ENCODE measurements around the gene S1PR1.
"Not testable (repeated sequence)": the region's sequence is repeated elsewhere in the genome, so short reads cannot be mapped to it uniquely, and the experiment has no call there.

S1PR1 gene

DNA sequence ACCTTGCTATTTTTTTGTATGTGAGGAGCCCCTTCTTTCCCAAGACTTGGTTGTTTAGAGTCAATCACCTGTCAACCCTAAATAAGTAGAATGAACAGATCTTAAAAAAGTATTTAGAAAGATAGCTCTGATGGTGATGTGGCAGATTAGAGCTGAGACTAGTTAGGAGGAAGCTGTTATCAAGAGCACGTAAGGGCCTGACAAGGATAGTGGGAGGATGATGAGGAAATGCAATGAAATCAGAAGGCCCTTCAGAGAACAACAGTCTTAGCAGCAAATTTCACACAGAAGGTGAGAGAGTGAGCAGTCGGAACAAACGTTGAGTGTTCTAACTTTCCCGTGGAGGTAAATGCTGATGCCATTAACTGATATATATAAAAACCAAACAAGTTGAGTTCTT is 15.9 kb upstream of the S1PR1 start:
- DNase-seq = no peak

DNA sequence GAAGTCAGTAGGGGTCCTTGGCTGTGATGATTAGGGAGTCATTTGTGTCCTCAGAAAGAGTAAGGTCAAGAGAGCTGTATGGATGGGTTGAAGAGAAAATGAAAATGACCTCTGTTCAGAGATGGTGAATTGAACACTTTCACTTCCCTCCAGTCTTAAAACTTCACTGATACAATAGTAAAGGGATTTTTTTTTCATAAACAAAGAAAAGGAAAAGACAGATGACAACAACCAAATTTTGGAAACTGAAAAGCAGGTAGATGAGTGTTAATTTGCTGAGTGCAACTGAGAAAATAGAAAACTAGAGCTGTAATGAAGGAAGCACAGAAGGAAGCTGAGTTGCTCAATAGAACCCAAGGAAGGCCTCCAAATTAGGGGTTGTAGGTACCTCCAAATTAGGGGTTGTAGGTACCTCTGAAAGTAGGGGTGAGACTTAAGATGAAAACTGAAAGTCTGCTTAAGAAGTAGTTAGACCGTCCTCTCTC is 14.8 kb upstream of the S1PR1 start:
- DNase-seq = no peak

DNA sequence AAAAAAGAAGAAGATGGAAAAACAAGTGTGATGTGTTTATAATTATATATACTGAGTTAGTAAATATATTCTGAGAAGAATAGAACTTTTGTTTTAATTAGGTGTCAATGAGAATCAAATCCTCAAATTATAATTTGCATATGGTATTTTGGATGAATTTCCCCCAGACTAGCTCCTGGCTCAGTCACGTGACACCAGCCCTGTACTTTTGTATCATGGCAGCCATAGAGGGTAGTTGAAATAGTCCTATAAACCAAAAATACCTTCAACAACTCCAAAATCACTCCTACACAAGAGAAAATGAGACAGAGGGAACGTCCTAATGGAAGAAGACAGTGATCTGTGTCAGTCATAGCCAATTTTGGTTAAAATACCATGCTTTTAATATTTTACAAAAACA is 9.0 kb upstream of the S1PR1 start:
- DNase-seq = no peak

DNA sequence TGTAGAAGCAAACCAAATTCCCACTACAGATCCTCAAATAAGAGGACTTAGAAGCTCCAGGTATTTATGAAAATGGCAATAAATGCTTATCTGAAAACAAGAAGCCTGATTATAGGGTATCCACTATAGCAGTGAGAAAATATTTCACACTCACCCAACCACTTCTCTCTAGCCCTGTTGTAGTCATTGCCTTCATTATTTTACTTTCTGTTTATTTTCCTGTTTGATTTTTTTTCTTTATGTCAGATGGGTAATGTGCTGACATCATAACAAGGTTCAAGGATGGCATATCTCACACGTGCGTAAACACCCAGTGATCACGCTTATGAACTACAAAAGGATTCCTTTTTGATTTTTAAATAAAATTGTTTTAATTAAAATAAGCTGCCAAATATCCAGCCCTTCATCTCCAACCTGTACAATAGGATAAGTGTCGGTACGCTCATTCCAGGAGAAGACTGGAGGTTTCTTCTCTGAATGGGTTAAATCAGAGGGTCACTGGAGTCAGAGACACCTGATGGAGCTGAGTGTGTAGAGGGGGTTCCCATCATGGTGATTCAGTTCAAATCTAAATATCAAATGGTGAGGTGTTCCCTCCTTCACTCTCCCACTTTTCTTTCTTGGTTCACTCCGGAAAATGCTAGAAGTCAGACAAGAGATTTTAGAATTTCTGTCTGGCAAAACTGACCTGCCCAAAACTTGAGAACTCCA is 8.2 kb upstream of the S1PR1 start:
- no peak for DNase-seq

DNA sequence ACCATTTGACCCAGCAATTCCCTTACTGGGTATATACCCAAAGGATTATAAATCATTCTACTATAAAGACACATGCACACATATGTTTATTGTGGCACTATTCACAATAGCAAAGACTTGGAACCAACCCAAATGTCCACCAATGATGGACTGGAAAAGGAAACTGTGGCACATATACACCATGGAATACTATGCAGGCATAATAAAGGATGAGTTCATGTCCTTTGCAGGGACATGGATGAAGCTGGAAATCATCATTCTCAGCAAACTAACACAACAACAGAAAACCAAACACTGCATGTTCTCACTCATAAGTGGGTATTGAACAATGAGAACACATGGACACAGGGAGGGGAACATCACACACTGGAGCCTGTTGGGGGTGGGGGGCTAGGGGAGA is 4.6 kb upstream of the S1PR1 start:
- not testable (repeated sequence) for DNase-seq

DNA sequence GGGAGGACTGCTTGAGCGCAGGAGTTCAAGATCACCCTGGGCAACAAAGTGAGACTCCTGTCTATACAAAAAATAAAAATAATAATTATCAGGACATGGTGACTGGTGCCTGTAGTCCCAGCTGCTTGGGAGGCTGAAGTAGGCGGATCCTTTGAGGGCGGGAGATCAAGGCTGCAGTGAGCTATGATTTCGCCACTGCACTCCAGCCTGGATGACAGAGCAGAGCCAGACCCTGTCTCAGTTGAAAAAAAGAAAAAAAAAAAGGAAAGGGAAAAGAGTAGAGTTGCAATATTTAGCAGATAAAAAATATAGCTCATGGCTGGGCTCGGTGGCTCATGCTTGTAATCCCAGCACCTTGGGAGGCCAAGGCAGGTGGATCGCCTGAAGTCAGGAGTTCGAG is 3.3 kb upstream of the S1PR1 start:
- no peak for DNase-seq

DNA sequence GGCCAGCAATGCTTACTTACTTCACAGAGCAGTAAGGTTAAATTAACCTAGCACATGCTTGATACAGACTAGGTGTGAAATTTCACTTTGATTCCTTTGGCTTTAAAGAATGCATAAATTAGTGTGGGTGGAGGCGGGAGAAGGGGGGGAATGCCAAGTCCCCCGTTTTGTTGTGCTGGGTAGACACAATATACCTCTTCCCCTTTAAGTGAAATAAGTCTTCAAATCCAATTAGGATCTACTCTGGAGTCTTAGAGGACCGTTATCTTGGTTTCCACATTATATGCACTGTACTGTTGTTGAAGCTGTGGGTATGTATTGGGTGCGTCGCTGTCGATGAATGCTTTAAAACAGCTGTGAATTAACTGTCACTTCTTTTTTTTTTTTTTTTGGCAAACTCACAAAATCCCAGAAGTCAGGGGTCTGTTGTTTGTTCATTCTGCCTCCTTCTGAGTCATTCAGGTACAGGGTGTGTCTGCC is 1.6 kb upstream of the S1PR1 start:
- DNase-seq = no peak

DNA sequence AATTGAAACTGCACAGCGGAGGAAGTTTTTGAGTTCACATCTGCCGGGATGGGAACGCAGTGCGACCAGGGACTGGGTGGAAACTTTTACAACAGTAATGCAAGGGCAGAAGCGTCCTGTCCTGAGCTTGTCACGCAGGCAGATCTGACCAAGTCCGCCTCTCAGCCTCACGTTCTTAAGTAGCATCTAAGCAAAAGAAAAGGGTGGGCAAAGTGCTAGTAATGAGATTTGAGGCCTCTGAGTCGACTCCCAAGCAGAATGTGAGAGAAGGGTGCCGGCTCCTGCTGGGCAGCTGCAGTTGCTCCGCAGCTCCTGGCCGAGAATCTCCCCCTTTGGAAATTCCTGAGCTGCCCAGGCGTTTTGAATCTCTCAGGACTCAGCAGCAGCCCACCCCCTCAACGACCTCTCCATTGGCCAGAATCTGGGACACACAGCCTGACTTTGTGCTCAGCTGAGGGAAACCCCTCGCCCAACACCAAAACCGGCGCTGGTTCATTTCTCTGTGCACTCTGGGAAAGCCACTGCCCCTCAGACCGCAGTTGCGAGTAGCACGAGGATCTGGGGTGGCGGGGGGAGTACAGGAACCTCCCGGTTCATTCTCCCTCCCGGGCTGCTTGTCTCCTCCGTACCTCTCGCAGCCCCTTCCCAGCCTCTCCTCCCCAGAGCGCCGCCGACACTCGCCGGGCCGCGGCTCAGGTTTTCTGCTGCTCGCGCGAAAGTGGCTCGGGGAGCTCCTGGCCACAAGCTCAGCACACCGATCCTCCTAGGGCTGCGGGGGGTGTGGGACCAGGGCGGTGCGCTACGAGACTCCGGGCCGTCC is 913 bp upstream of the S1PR1 start:
- no peak for DNase-seq

DNA sequence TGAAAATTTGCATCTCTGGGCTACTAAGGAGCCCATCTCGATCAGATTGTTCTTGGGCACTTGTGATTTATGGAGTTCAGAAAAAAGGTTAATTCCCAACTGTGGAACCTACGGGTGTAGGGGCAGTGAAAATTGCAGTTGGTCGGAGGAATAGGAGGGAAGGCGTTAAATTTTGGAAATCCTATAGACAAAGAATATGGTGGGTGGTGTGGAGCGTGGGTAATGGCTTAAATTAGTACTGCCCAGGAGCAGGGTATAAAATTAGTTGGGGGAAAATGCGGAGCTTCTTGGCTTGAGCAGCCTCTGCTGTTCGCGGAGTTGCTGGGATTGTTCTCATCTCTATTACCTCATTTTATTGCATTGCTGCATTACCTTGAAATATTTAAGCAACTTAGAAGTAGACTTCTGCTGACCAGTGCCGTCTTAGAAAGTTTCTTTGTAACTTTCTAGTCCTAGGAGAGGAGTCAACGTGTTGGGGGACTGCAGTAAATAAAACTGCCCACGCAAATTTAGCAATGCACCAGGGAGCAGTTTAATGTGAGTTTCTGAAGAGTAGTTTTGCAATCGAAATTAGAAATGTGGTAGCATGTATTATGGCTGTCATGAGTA is 514 bp downstream of the S1PR1 start:
- no peak for DNase-seq

DNA sequence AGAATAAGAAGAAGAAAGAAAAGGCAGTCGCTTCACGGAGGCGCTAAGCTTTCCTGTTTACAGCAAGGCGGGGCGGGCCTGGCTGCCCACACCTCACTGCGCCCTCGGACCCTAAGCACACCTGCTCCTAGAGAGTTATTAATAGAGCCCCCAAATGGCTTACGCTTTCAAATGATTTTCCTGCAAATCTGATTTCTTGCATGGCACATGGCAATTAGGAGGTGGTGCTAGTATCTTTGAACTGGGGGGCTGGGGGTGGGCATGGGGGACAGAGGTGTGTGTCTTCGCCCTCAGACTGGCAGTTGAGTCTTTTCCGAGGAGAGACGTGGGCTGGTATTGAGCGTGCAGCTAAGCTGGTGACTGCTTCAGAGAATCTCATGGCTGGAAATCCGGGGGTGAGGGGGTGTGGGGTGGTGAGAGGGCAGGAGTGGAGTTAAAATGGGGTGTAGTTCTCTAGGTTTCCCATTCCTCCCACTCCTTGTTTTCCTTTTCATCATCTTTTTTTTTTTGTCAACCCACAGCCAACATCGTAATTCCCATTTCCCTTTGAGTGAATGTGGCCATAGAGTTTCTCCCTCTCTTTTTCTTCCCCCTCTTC is 1.3 kb downstream of the S1PR1 start:
- DNase-seq = no peak

DNA sequence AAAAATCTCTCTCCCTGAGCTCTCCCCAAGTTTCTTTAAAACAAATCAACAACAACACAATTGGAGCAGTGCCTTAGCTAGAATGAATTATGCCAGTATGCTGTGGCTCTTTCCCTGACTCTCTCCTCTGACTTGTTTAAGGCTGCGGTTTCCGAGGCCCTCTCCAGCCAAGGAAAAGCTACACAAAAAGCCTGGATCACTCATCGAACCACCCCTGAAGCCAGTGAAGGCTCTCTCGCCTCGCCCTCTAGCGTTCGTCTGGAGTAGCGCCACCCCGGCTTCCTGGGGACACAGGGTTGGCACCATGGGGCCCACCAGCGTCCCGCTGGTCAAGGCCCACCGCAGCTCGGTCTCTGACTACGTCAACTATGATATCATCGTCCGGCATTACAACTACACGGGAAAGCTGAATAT is 1.9 kb downstream of the S1PR1 start:
- no peak for DNase-seq

DNA sequence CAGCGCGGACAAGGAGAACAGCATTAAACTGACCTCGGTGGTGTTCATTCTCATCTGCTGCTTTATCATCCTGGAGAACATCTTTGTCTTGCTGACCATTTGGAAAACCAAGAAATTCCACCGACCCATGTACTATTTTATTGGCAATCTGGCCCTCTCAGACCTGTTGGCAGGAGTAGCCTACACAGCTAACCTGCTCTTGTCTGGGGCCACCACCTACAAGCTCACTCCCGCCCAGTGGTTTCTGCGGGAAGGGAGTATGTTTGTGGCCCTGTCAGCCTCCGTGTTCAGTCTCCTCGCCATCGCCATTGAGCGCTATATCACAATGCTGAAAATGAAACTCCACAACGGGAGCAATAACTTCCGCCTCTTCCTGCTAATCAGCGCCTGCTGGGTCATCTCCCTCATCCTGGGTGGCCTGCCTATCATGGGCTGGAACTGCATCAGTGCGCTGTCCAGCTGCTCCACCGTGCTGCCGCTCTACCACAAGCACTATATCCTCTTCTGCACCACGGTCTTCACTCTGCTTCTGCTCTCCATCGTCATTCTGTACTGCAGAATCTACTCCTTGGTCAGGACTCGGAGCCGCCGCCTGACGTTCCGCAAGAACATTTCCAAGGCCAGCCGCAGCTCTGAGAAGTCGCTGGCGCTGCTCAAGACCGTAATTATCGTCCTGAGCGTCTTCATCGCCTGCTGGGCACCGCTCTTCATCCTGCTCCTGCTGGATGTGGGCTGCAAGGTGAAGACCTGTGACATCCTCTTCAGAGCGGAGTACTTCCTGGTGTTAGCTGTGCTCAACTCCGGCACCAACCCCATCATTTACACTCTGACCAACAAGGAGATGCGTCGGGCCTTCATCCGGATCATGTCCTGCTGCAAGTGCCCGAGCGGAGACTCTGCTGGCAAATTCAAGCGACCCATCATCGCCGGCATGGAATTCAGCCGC is 2.5 kb downstream of the S1PR1 start:
- no peak for DNase-seq

DNA sequence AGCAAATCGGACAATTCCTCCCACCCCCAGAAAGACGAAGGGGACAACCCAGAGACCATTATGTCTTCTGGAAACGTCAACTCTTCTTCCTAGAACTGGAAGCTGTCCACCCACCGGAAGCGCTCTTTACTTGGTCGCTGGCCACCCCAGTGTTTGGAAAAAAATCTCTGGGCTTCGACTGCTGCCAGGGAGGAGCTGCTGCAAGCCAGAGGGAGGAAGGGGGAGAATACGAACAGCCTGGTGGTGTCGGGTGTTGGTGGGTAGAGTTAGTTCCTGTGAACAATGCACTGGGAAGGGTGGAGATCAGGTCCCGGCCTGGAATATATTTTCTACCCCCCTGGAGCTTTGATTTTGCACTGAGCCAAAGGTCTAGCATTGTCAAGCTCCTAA is 3.2 kb downstream of the S1PR1 start:
- no peak for DNase-seq

DNA sequence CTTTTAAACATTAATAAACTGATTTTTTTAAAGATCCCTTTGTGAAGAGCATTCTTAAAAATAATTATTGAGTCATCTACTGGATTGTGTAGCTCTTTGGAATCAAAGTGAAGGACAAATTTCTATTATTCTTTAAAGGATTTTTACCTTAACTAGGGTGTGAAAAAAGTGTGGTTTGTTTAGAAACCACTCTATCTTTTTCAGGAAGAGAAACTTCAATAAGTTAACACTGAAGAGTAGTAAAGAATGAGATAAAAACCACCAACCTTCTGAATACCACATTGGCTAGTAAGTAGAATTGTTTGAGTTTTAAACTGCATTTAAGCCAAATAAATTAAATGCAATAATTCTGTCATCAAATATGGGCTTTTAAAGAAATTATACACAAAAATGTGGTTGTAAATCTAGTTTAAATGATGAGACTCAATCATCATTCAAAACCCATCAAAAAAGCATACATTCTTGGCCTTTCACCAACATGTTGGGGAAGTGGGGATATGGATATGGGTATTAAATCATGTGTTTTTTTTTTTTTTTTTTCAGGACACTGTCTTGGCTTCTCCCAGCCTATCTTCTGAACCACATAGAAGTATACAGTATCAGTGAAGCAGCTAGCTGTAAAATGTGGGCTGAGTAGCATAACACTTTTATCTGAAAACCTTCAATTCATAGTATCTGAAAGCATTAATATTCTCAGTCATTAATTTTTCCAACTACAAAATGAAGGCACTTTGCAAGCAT is 4.8 kb downstream of the S1PR1 start:
- no peak for DNase-seq

DNA sequence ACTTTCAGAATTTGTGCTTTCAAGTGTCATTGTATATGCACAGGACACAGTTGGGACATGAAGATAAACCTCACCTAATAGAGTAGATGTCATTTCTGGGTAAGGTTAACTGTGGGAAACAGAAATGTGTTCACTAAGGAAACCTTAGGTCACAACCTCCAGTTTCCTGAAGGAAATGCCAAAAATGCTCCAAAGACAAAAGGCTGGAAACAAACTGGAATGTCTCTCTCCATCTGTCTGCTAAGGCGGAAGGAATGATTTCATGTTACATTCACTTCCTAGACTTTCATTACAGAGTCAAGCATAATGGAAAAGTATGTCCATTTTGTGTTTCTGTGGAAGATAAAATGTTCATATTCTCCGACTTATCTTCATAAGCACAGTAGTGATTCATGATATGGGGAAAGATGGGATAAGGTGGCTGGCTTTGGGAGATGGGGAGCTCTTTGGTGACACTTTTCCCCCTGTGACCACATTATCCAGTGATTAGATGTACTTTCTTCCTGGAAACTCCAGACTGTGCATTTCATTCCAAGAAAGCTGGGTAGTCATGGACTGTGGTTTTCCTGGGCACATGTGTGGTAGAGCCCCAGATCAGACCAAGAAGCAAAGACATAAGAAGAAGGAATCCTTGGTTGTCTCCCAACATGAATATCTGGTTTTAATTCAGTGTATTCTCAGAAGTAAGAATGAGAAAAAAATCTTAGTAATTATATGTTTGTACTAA is 5.7 kb downstream of the S1PR1 start:
- DNase-seq = no peak

DNA sequence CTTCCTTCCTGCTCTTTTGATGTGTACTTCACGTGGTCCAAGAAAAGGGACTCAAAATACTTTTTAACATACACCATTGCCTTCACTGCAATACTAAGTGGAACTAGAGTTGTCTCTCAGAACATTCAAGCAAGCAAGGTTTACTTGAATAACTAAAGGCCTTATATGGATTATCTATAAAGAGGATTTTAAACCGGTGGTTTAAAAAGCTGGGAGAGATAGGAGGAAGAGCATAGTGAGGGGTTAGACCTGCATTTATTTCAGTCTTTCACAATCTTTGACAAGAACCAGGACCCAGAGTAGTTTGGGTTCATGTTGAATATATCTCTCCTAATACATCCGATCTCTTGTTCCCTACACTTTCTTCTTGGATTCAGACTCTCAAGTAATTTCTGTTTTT is 6.9 kb downstream of the S1PR1 start:
- no peak for DNase-seq

DNA sequence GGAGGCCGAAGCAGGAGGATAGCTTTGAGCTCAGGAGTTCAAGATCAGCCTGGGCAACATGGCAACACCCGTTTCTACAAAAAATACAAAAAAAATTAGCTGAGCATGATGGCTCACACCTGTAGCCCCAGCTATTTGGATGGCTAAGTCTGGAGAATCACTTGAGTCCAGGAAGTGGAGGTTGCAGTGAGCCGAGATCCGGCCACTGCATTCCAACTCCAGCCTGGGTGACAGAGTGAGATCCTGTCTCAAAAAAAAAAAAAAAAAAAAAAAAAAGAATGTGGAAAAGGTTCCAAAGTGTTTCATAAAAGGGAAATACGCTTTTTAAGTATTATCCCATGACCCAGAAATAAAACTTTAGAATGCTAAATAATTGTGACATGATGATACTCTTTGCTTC is 8.0 kb downstream of the S1PR1 start:
- DNase-seq = no peak

DNA sequence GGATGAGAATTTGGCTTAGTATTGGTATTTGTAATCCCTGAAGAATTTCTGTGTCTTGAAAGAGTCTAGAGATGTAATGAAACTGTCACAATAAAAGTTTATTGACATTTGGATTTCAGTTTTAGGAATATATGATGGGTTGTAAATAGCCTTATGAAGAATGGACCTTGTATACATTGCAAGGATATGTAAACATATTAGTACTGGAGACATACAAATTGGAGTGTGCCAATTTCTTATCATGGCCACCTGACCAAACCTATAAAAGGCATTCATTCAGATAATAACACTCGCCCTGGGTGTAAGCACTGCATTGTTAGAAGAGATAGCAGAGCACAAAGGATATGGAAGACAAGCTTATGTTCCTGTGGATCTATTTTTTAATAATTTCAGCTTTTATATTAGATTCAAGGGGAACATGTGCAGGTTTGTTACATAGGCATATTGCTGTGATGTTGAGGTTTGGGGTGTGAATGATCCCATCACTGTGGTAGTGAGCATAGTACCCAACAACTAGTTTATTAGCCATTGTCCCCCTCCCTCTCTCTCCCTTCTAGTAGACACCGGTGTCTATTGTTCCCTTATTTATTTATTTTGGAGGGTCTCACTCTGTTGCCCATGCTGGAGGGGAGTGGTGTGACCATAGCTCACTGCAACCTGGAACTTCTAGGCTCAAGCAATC is 8.6 kb downstream of the S1PR1 start:
- no peak for DNase-seq

DNA sequence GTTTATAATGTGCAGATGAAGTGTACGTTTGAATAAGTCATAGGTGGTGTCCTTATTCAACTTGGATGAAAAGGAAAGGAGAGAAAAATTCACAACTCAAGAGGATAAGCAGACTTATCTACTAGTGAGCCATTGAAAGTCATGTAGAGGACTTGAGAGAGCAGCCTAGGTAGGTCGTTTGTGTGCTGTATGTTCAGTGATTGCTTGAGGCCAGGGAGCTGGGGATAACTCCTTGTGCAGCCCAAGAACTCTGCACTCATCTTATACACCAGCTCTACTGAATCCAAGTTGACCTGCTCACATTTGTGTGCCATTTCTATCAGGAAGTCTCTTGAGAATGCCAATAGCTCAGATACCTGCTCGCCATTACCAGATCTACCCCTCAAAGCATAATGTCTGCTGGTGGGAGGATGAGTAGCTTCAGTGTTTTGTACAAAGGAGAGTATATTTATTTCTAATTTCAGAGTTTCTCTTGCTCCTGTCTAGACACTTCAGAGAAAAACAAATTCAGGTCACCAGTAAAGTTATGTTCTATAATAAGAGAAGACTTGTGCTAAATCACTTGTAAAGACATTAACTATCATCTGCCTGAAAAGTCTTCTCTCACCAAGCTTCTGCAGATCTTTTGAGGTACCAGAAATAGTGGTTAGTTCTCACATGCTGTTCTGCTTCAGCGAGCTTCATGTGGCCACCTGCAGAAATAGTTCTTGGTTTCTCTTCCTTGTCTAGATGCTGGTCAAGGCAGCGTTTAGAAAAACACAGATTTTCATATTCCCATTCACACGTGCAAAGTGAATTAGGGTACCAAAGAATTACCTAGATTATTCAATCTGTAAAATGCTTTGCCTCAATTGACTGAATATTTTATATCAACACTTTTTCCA is 10.8 kb downstream of the S1PR1 start:
- DNase-seq = no peak
